ENCODE data around the gene RNF34.

RNF34 gene

GRCh38 chr12:121455766-121456420, 56.0 kb downstream of the RNF34 start:
- no peak for TF ChIP-seq POLR2A (IDR thresholded peaks at IDR 0.05; ENCODE audit: low read depth, low read length)
- FAIRE-seq: no peak
- DNase-seq (ENCODE audit: insufficient read length, low spot score): no peak

GRCh38 chr12:121456551-121456950, 56.6 kb downstream of the RNF34 start:
- no peak for TF ChIP-seq POLR2A (IDR thresholded peaks at IDR 0.05; ENCODE audit: low read depth, low read length)
- FAIRE-seq (no peak), DNase-seq (ENCODE audit: insufficient read length, low spot score) (no peak)

- no peak for FAIRE-seq
- no peak for TF ChIP-seq POLR2A (IDR thresholded peaks at IDR 0.05; ENCODE audit: low read depth, low read length)
- no peak for DNase-seq (ENCODE audit: insufficient read length, low spot score)
Observed at GRCh38 chr12:121461048-121461447, 61.1 kb downstream of the RNF34 start.

GRCh38 chr12:121464331-121464730, 64.4 kb downstream of the RNF34 start:
- FAIRE-seq (no peak), DNase-seq (ENCODE audit: insufficient read length, low spot score) (no peak)
- no peak for TF ChIP-seq POLR2A (IDR thresholded peaks at IDR 0.05; ENCODE audit: low read depth, low read length)

- no peak for TF ChIP-seq POLR2A (IDR thresholded peaks at IDR 0.05; ENCODE audit: low read depth, low read length)
- DNase-seq (ENCODE audit: insufficient read length, low spot score): no peak
- no peak for FAIRE-seq
Observed at GRCh38 chr12:121465921-121466793, 66.2 kb downstream of the RNF34 start.

GRCh38 chr12:121466794-121467637, 67.1 kb downstream of the RNF34 start:
- peak; percentile 74; the same call in 1 of the 2 replicates for TF ChIP-seq POLR2A (IDR thresholded peaks at IDR 0.05; ENCODE audit: low read depth, low read length)
- DNase-seq (ENCODE audit: insufficient read length, low spot score) (peak; percentile 92), FAIRE-seq (no peak)

GRCh38 chr12:121467638-121468498, 68.0 kb downstream of the RNF34 start:
- DNase-seq (ENCODE audit: insufficient read length, low spot score) (no peak), FAIRE-seq (no peak)
- TF ChIP-seq POLR2A (IDR thresholded peaks at IDR 0.05; ENCODE audit: low read depth, low read length): peak; percentile 39

GRCh38 chr12:121468499-121468801, 68.5 kb downstream of the RNF34 start:
- FAIRE-seq (no peak), DNase-seq (ENCODE audit: insufficient read length, low spot score) (no peak)
- no peak for TF ChIP-seq POLR2A (IDR thresholded peaks at IDR 0.05; ENCODE audit: low read depth, low read length)

- no peak for DNase-seq (ENCODE audit: insufficient read length, low spot score)
- no peak for TF ChIP-seq POLR2A (IDR thresholded peaks at IDR 0.05; ENCODE audit: low read depth, low read length)
- no peak for FAIRE-seq
Observed at GRCh38 chr12:121470751-121471150, 70.8 kb downstream of the RNF34 start.

- FAIRE-seq (no peak), DNase-seq (ENCODE audit: insufficient read length, low spot score) (no peak)
- no peak for TF ChIP-seq POLR2A (IDR thresholded peaks at IDR 0.05; ENCODE audit: low read depth, low read length)
Observed at GRCh38 chr12:121472150-121472905, 72.4 kb downstream of the RNF34 start.
